Stimulated activated naive CD8-positive, alpha-beta T cell treated with anti-CD3 and anti-CD28 coated beads, Interleukin-15, Interleukin-2, amounts not matched to agents 100 ng/mL and 50 ng/mL, for 24 hours (primary cell): ENCODE measurements around the gene POM121C.
A peak's percentile ranks its signal among the peaks of the same experiment; 100 is the strongest.
"Not testable (repeated sequence)": the region's sequence is repeated elsewhere in the genome, so short reads cannot be mapped to it uniquely, and the experiment has no call there.

Experiments
- H3K27ac Mint-ChIP-seq: one replicate; pipeline ENCODE4 v1.8.0; 2021; ENCODE audit warnings: mild to moderate bottlenecking, mixed read lengths
- H3K27me3 Mint-ChIP-seq: one replicate; pipeline ENCODE4 v1.8.0; 2021; ENCODE audit warnings: mixed read lengths
- H3K36me3 Mint-ChIP-seq: one replicate; pipeline ENCODE4 v1.8.0; 2021; ENCODE audit warnings: low read depth, mixed read lengths
- H3K4me1 Mint-ChIP-seq: one replicate; pipeline ENCODE4 v1.8.0; 2021; ENCODE audit warnings: low read depth, mixed read lengths
- H3K4me3 Mint-ChIP-seq: one replicate; pipeline ENCODE4 v1.8.0; 2021; ENCODE audit warnings: mild to moderate bottlenecking, mixed read lengths
- H3K9me3 Mint-ChIP-seq: one replicate; pipeline ENCODE4 v1.8.0; 2021; ENCODE audit warnings: mixed read lengths

Gene POM121C

DNA sequence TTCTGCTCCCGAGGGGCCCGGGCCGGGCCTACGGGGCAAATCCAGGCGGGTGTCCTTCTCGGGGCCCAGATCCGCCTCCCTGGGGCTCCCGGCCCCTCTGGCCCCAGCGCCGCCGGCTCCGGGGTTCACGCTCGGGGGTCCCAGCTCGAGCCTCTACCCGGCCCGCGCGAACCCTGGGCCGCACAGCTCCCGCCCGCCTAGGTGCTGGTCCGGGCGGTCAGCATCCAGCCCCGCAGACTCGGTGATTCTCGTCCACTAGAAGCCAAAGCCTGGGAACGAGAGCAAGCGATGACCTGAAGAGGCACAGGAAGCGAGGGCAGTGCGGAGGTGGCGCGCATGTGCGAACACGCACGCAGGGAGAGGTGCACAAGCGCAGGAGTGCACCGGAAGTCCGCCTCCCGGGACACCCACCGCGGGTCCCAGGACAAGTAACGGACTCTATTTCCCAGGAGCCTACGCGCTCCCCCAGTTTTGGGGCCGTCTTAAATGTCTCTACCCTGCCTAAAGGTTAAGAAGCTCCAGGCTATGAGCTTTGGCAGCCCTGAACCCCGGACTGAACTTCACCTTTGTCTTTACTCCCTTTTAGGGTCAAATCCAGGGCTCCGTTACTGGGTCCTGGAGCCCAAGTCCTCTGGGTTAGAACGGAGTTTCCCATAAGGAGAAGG lies at the start of gene POM121C:
Gene POM121C (minus strand): TSS at position 321 of the 665 bp plus-strand sequence. CDS start 44,803 bp downstream, outside the sequence.
- H3K9me3 Mint-ChIP-seq, result not testable (repeated sequence)

DNA sequence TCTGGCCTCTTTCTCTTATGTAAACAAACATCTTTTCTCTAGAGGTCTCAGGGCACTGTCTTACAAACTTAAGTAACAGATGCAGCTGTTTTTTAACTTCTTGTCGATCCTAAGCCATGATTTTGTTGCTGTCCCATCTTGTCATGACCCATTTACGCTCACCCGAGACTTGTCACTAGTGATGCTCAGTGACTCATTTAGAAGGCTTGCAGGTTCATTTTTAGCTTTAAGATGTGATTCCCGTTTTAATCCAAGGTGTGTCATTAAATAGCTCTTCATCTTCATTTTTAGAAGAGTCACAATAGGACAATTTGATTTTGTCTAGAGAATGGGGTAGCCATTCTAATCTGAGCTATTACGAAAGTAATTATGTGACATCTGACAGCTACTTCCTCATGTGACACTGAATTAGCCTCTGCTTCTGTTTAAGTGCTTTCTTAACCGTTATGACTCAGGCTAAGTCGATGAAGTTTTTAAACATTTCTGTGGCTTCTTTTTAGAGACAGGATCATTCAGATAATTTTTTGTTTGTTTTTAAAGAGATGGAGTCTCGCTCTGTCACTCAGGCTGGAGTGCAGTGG lies 48.7 kb upstream of the POM121C start:
- Mint-ChIP-seq H3K36me3 (no peaks in the 10 kb centered on the region), H3K27ac (no peak overlapping the region), H3K9me3 (no peaks in the 10 kb centered on the region), H3K4me3 (no peak overlapping the region), H3K4me1 (no peaks in the 10 kb centered on the region), H3K27me3 (no peaks in the 10 kb centered on the region)

More for the DNA sequence above, at the start of gene POM121C:
- Mint-ChIP-seq H3K36me3 (peaks cover 11% of the 10 kb centered on the region), H3K4me3 (peak within 1 kb of the TSS; percentile 95), H3K27ac (peak within 1 kb of the TSS; percentile 89)
- H3K4me1 Mint-ChIP-seq, H3K27me3 Mint-ChIP-seq: not testable (repeated sequence)

DNA sequence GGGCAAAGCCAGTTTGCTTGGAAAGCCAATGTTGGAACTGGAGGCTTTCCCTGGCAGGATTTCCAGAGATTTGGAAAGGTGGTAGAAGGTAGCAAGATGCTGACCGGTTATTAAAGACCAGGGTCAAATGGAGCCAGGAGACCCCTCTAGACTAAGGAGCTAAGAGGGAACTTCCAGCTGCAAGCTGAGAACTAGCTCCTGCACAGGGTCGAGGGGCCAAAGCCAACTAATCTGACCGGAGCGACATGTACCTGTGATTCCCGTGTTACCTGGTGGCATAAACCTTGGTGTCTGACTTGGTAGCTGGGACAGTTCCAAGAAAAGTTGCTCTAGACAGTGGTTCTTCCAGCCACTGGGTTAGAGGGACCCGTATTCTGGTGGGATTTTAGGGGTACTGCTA lies 47.8 kb upstream of the POM121C start:
- Mint-ChIP-seq H3K9me3 (no peaks in the 10 kb centered on the region), H3K27me3 (no peaks in the 10 kb centered on the region), H3K4me1 (no peaks in the 10 kb centered on the region), H3K36me3 (no peaks in the 10 kb centered on the region), H3K27ac (no peak overlapping the region), H3K4me3 (no peak overlapping the region)

DNA sequence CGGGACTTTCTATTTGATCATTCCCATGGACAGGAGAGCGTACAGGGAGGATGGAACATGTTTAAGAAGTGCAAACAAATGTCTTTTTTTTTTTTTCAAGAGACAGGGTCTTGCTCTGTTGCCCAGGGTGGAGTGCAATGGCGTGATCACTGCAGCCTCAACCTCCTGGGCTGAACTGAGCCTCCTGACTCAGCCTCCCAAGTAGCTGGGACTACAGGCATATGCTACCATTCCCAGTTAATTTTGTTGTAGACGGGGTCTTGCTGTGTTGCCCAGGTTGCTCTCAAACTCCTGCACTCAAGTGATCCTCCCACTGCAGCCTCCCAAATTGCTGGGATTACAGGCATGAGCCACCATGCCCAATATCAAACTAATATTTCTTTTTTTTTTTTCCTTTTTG lies 46.5 kb upstream of the POM121C start:
- Mint-ChIP-seq H3K27ac (no peak overlapping the region), H3K9me3 (no peaks in the 10 kb centered on the region), H3K4me3 (no peak overlapping the region), H3K27me3 (no peaks in the 10 kb centered on the region), H3K4me1 (peaks cover 5% of the 10 kb centered on the region), H3K36me3 (no peaks in the 10 kb centered on the region)

DNA sequence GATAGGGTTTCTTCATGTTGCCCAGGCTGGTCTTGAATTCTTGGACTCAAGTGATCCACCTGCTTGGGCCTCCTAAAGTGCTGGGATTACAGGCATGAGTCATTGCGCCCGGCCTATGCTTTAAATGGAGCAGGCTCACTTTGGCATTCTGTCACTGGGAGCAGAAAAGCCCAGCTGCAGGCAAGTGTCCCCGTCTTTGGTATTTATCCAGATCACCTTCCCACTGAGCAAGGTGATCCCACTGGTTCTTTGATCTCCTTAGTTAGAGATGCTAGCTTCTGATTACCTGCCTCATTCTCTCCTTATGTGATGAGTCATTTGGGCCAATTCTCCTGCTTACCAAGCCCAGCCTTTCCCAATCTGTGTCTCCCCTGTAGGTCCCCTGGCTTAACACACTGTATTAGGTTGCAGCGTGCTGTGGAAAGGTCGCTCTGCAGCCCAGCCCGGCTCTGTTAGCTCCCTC lies 45.3 kb upstream of the POM121C start:
- Mint-ChIP-seq H3K27me3 (no peaks in the 10 kb centered on the region), H3K9me3 (no peaks in the 10 kb centered on the region), H3K27ac (no peak overlapping the region), H3K4me1 (peaks cover 15% of the 10 kb centered on the region), H3K4me3 (no peak overlapping the region), H3K36me3 (no peaks in the 10 kb centered on the region)

DNA sequence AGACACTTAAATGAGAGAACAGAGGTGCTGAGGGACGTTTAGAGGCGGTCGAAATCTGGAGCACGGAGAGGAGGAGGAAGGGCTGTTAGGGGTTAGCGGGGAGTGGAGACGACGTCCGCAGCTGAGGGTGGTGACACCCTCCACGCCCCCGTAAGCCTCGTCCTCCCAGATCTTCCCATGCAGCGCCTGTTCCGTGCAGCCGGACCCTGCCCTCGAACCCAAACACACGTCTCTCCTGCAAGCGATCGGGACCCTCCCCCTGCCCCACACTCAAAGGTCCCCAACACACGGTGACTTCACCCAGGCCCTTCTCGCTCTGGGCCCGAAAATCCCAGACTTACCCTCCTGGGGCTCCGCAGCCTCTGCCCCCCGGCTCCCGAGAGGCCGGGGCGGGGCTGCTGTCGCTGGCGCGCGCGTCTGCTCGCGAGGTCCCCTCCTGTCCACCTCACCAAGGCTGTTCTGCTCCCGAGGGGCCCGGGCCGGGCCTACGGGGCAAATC lies 41.2 kb upstream of the POM121C start:
- peaks cover 37% of the 10 kb centered on the region for H3K4me1 Mint-ChIP-seq
- H3K27ac Mint-ChIP-seq, result peak overlapping the region; percentile 91
- not testable (repeated sequence) for H3K9me3 Mint-ChIP-seq, H3K27me3 Mint-ChIP-seq
- peaks cover 33% of the 10 kb centered on the region for H3K36me3 Mint-ChIP-seq
- H3K4me3 Mint-ChIP-seq, result peak overlapping the region; percentile 93

DNA sequence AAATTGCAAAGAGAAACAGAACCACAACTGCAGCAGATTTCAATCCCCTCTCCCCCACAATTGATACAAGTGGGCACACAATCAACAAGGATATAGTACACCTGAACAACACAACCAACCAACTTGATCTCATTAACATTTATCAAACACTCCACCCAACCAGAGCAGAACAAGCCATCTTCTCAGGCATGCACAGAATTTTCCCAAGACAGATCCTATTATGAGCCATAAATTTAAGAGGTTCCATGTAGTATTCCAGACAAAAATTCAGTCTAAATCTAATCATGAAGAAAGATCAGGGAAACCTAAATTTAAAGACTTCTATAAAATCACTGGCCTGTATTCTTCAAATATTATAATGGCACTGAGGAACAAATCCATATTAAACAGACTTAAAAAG lies 35.6 kb upstream of the POM121C start:
- H3K27me3 Mint-ChIP-seq, H3K4me3 Mint-ChIP-seq, H3K27ac Mint-ChIP-seq: not testable (repeated sequence)
- peaks cover 14% of the 10 kb centered on the region for H3K9me3 Mint-ChIP-seq
- H3K4me1 Mint-ChIP-seq, result peaks cover 25% of the 10 kb centered on the region
- H3K36me3 Mint-ChIP-seq, result peaks cover 62% of the 10 kb centered on the region

DNA sequence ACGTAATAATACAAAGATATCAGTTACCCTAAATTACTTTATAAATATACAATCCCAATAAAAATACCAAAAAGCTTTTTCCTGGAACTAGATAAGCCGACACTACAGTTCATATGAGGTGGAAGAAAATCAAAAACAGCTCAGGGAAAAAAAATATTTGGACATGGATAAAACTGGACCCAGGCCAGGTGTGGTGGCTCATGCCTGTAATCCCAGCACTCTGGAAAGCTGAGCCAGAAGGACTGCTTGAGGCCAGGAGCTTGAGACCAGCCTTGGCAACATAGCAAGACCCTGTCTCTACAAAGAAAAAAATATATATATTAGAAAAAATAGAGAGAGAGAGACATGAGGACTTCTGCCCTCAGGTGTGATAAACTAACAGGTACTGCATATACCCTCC lies 32.7 kb upstream of the POM121C start:
- not testable (repeated sequence) for H3K4me3 Mint-ChIP-seq, H3K4me1 Mint-ChIP-seq, H3K27ac Mint-ChIP-seq, H3K27me3 Mint-ChIP-seq
- Mint-ChIP-seq H3K36me3 (peaks cover 48% of the 10 kb centered on the region), H3K9me3 (peaks cover 14% of the 10 kb centered on the region)

DNA sequence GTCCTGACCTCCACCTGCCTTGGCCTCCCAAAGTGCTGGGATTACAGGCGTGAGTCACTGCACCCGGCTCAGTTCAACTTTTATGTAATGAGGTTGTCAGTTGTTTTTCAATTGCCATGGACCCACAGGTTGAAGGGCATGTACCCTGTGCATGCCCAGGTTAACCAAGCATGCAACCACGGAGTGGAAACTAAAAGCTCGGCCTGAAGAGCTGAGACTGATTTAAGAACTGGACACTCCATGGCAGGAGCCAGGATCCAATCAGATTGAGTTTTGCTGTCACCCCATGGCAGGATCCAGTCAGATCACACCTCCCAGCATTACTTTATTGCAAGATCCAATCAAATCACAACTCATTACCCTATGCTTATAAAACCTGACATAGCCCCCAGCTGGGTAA lies 22.9 kb upstream of the POM121C start:
- H3K4me3 Mint-ChIP-seq, H3K27me3 Mint-ChIP-seq, H3K36me3 Mint-ChIP-seq, H3K4me1 Mint-ChIP-seq, H3K27ac Mint-ChIP-seq, H3K9me3 Mint-ChIP-seq: not testable (repeated sequence)

DNA sequence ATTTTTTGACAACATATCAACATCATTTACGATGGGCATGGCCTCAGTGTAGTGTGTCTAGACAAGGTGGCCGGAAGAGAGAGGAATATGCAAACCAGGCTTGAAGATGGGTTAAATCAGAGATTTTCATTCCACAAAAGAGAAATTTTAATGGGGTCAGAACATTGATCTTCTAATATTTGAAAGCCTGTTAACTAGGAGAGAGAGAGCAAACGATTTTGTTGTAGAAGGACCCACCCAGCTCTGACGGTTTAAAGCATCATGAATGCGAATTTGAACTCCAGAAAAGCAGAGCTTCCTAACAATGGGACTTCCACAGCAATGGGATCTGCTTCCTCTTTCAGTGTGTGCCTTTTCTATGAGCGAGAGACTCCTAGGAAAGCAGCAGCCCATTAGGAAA lies 5.9 kb upstream of the POM121C start, which contains the start of gene SPDYE5:
Gene SPDYE5 (plus strand): TSS at position 301 of the 400 bp plus-strand sequence. CDS start 1,728 bp downstream, outside the sequence.
- not testable (repeated sequence) for H3K27me3 Mint-ChIP-seq, H3K36me3 Mint-ChIP-seq, H3K9me3 Mint-ChIP-seq, H3K4me3 Mint-ChIP-seq, H3K4me1 Mint-ChIP-seq, H3K27ac Mint-ChIP-seq

DNA sequence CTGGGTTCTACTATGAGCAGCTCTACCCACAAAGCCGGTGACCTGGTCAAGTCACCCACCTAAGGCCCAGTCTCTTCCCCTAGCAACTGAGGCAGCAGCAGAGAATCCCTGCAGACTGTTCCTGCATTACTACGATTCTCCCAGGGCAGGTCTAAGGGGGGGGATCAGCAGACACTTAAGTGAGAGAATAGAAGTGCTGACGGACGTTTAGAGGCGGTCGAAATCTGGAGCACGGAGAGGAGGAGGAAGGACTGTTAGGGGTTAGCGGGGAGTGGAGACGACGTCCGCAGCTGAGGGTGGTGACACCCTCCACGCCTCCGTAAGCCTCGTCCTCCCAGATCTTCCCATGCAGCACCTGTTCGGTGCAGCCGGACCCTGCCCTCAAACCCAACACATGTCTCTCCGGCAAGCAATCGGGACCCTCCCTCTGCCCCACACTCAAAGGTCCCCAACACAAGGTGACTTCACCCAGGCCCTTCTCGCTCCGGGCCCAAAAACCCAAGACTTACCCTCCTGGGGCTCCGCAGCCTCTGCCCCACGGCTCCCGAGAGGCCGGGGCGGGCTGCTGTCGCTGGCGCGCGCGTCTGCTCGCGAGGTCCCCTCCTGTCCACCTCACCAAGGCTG lies 632 bp downstream of the POM121C start:
- peaks cover 11% of the 10 kb centered on the region for H3K36me3 Mint-ChIP-seq

DNA sequence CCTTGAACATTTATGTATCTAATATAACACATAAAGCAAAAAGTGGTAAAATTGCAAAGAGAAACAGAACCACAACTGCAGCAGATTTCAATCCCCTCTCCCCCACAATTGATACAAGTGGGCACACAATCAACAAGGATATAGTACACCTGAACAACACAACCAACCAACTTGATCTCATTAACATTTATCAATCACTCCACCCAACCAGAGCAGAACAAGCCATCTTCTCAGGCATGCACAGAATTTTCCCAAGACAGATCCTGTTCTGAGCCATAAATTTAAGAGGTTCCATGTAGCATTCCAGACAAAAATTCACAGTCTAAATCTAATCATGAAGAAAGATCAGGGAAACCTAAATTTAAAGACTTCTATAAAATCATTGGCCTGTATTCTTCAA lies 5.8 kb downstream of the POM121C start:
- not testable (repeated sequence) for H3K27me3 Mint-ChIP-seq, H3K9me3 Mint-ChIP-seq, H3K4me3 Mint-ChIP-seq, H3K27ac Mint-ChIP-seq
- H3K4me1 Mint-ChIP-seq, result peaks cover 13% of the 10 kb centered on the region
- H3K36me3 Mint-ChIP-seq, result peaks cover 11% of the 10 kb centered on the region

More for the DNA sequence above, 632 bp downstream of the POM121C start:
- H3K27me3 Mint-ChIP-seq, H3K9me3 Mint-ChIP-seq, H3K4me1 Mint-ChIP-seq: not testable (repeated sequence)
- Mint-ChIP-seq H3K27ac (peak overlapping the region; percentile 89), H3K4me3 (peak overlapping the region; percentile 95)

DNA sequence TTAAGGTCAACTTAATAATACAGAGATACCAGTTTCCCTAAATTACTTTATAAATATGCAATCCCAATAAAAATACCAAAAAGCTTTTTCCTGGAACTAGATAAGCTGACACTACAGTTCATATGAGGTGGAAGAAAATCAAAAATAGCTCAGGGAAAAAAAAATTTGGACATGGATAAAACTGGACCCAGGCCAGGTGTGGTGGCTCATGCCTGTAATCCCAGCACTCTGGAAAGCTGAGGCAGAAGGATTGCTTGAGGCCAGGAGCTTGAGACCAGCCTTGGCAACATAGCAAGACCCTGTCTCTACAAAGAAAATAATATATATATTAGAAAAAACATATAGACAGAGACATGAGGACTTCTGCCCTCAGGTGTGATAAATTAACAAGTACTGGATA lies 8.6 kb downstream of the POM121C start:
- peaks cover 21% of the 10 kb centered on the region for H3K36me3 Mint-ChIP-seq
- not testable (repeated sequence) for H3K4me1 Mint-ChIP-seq, H3K4me3 Mint-ChIP-seq, H3K27ac Mint-ChIP-seq, H3K27me3 Mint-ChIP-seq, H3K9me3 Mint-ChIP-seq

DNA sequence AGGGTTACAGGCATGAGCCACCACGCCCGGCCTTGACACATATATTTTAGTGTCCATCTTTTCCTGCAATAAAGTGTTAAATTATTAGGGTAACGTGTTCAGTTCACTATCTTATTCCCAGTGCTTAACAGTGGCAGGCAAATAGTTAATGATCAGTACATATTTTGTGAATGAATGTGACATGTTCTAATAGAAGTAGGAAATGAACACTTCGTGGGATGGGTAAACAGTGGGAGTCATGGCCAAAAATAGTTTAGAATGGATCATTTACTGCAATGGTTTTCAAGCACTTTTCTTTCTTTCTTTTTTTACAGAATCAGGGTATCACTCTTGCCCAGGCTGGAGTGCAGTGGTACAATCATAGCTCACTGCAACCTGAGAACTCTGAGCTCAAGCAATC lies 15.9 kb downstream of the POM121C start:
- H3K4me3 Mint-ChIP-seq, H3K27ac Mint-ChIP-seq, H3K27me3 Mint-ChIP-seq, H3K9me3 Mint-ChIP-seq, H3K4me1 Mint-ChIP-seq: not testable (repeated sequence)
- peaks cover 52% of the 10 kb centered on the region for H3K36me3 Mint-ChIP-seq

DNA sequence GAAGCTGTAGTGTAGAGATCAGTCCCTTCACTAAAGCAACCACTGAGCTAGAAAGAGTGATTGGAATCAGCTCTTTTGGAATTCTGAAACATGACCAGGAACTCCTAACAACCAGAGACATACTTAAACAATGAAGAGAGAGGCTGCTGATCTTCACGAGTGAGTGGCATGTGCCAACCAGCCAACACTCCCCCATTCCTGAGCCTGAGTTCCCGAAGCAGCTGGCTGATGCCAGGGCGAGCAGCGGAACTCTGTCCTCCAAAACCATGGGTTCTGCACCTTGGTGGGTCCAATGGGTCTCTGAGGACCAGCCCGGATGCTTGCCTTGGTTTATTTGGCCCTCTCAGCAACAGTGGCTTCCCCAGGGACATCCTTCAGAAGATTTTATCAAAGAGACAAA lies 25.6 kb downstream of the POM121C start:
- H3K27ac Mint-ChIP-seq, H3K9me3 Mint-ChIP-seq, H3K4me1 Mint-ChIP-seq, H3K4me3 Mint-ChIP-seq, H3K27me3 Mint-ChIP-seq, H3K36me3 Mint-ChIP-seq: not testable (repeated sequence)
